ENCODE data around the gene BEX1.
A peak's percentile ranks its signal among the peaks of the same experiment; 100 is the strongest.
"Not testable (repeated sequence)": the region's sequence is repeated elsewhere in the genome, so short reads cannot be mapped to it uniquely, and the experiment has no call there.

BEX1 gene

DNA sequence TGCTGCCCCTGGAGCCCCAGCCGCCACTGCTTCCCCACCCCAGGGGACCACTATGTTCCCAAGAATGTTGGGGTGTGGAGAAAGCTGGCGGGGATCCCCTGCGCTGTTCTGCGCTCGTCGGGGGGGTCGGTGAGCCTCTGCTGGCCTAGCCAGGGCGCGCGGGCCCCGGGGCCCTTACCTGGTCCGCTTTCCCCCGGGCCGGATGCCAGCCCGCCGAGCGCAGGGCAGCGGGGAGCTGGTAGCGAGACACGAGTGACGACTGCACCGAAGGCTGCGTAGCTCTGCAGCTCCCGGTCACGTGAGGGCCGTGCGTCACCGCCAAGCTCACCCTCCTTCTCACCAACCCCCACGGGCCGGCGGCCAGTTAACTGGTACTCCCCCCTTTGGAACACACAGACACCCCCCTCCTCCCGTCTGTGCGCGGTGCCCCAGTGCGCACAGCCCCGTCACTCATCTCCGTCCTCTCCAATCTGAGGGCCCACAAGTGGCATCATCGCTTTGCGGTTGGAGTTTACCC lies at the start of gene BEX1:
TSS of gene BEX1 (minus strand) at position 254 of the 517 bp plus-strand sequence. CDS start 897 bp downstream, outside the sequence.
- peak within 1 kb of the TSS; percentile 54 for H3K4me3 ChIP-seq (ENCODE audit: low read depth, low read length)
- peak; percentile 67 for DNase-seq (ENCODE audit: low read depth)
- TF ChIP-seq, protein P1, sequence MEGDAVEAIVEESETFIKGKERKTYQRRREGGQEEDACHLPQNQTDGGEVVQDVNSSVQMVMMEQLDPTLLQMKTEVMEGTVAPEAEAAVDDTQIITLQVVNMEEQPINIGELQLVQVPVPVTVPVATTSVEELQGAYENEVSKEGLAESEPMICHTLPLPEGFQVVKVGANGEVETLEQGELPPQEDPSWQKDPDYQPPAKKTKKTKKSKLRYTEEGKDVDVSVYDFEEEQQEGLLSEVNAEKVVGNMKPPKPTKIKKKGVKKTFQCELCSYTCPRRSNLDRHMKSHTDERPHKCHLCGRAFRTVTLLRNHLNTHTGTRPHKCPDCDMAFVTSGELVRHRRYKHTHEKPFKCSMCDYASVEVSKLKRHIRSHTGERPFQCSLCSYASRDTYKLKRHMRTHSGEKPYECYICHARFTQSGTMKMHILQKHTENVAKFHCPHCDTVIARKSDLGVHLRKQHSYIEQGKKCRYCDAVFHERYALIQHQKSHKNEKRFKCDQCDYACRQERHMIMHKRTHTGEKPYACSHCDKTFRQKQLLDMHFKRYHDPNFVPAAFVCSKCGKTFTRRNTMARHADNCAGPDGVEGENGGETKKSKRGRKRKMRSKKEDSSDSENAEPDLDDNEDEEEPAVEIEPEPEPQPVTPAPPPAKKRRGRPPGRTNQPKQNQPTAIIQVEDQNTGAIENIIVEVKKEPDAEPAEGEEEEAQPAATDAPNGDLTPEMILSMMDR (conservative IDR thresholded peaks at IDR 0.05; ENCODE audit: low read depth, low read length): no peak

DNA sequence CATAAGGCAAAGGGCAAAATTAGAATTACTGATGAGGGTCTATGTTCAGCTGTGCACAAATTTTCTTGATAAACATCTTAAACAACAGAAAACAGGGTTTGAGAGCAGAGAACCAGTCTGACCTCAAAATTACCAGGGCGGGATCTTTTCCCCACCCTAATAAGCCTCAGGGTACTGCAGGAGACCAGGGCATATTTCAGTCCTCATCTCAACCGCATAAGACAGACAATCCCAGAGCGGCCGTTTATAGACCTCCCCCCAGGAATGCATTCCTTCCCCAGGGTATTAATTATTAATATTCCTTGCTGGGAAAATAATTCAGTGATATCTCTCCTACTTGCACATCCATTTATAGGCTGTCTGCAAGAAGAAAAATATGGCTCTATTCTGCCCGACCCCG lies 45.5 kb upstream of the BEX1 start:
- H3K4me3 ChIP-seq (ENCODE audit: low read depth, low read length); DNase-seq (ENCODE audit: low read depth): not testable (repeated sequence)

DNA sequence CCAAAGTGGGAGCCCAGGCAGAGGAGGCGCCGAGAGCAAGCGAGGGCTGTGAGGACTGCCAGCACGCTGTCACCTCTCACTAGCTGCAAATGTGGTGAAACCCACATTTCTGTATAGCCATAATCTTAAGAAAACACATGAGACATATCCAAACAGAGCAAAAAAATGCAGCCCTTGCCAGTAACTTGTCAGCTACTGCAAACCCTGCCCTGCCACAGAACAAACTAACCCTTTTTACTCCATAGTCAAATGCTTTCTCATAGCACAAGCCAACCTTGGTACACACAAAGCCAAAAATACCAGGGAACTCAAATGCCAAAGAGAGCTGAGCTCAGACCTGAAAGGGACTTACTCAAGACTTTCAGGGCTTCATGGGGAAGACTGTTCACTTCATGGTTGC lies 43.9 kb upstream of the BEX1 start:
- no peak overlapping the region for H3K4me3 ChIP-seq (ENCODE audit: low read depth, low read length)
- TF ChIP-seq, protein P1 (conservative IDR thresholded peaks at IDR 0.05; ENCODE audit: low read depth, low read length): no peak
- DNase-seq (ENCODE audit: low read depth): no peak

DNA sequence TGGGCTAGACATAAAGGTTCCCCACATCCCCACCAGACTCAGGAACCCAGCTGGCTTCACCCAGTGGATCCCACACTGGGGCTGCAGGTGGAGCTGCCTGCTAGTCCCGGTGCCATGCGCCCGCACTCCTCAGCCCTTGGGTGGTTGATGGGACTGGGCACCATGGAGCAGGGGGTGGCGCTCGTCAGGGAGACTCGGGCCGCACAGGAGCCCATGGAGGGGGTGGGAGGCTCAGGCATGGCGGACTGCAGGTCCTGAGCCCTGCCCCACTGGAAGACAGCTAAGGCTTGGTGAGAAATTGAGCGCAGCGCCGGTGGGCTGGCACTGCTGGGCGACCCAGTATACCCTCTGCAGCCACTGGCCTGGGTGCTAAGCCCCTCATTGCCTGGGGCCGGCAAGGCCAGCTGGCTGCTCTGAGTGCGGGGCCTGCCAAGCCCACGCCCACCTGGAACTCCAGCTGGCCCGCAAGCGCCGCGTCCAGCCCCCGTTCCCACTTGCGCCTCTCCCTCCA lies 43.3 kb upstream of the BEX1 start:
- not testable (repeated sequence) for H3K4me3 ChIP-seq (ENCODE audit: low read depth, low read length); DNase-seq (ENCODE audit: low read depth)

DNA sequence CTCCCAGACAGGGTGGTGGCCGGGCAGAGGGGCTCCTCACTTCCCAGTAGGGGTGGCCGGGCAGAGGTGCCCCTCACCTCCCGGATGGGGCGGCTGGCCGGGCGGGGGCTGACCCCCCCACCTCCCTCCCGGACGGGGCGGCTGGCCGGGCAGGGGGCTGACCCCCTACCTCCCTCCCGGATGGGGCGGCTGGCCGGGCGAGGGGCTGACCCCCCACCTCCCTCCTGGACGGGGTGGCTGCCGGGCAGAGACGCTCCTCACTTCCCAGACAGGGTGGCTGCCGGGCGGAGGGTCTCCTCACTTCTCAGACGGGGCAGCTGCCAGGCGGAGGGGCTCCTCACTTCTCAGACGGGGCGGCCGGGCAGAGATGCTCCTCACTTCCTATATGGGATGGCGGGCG lies 40.4 kb upstream of the BEX1 start:
- not testable (repeated sequence) for H3K4me3 ChIP-seq (ENCODE audit: low read depth, low read length); DNase-seq (ENCODE audit: low read depth)

DNA sequence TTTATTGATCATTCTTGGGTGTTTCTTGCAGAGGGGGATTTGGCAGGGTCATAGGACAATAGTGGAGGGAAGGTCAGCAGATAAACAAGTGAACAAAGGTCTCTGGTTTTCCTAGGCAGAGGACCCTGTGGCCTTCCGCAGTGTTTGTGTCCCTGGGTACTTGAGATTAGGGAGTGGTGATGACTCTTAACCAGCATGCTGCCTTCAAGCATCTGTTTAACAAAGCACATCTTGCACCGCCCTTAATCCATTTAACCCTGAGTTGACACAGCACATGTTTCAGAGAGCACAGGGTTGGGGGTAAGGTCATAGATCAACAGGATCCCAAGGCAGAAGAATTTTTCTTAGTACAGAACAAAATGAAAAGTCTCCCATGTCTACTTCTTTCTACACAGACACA lies 39.9 kb upstream of the BEX1 start:
- not testable (repeated sequence) for DNase-seq (ENCODE audit: low read depth); H3K4me3 ChIP-seq (ENCODE audit: low read depth, low read length)

DNA sequence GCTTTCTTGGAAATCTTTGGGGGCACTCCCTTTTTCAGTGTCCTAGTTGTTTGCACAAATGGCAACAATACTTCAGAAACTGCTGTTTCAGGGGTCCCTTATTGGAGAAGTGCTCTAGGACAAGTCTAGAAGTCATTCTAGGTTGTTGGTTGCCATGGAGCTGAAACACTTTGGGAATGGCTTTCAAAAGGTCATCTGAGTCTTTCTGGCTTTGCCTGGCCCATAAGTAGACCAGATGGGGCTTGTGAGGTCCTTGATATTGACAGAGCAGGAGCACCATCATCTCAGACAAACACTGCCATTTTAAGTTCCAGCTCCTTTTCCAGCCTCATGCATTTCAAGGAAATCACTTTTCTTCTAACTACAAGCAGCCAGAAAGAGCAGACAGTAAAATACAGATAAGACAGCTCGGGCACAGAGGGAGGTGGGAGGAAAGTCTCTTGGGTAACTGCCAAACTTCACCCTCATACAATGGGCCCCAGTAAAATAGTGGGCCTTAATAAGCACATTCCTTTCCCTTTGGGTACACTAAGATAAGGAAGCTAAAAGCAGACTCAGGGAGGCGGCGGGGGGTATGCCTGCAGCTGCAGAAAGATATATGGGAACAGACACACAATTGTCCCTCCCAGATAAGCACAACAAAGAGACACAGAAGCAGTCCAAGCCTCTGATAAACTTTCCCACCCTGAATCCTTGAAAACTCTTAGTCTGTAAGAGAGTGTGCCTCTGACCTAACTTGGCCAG lies 37.5 kb upstream of the BEX1 start:
- H3K4me3 ChIP-seq (ENCODE audit: low read depth, low read length): no peak overlapping the region
- TF ChIP-seq, protein P1 (conservative IDR thresholded peaks at IDR 0.05; ENCODE audit: low read depth, low read length): no peak
- peak; percentile 2 for DNase-seq (ENCODE audit: low read depth)

DNA sequence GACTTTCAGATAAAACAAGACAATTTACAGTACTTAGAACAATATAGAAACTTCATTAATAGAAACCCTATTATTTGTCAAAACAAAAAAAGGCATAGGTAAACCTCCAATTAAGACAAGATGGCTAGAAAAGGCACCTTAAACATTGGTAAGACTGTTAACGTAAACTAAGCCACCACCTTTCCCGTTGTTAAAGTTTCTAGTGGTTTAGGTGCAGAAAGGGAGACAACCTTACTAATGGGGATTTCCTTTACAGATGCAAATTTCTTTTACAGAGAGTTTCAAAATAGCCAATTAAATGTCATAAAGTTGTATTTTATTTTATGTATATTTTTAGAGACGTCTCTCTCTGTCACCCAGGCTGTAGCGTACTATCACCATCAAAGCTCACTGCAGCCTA lies 36.5 kb upstream of the BEX1 start:
- H3K4me3 ChIP-seq (ENCODE audit: low read depth, low read length): no peak overlapping the region
- DNase-seq (ENCODE audit: low read depth): no peak
- TF ChIP-seq, protein P1 (conservative IDR thresholded peaks at IDR 0.05; ENCODE audit: low read depth, low read length): no peak

DNA sequence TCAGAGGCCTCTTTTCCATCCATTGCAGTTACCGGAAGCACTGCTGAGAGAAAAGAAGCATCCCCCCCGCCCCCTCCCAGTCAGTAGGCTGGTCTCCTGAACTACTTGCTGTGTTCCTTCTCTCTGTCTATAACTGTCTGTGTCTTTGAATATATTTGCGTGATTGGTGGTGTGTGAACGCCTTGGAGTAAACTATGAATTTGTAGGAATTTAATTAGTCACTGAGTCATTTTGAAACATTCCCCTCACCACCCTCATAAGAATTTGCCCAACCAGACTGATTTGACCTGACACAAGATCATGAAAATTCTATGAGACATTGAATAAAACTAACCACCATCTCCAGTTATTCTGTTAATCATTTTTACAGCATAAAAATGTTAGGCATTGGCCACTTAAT lies 35.7 kb upstream of the BEX1 start:
- no peak overlapping the region for H3K4me3 ChIP-seq (ENCODE audit: low read depth, low read length)
- no peak for DNase-seq (ENCODE audit: low read depth)
- TF ChIP-seq, protein P1 (conservative IDR thresholded peaks at IDR 0.05; ENCODE audit: low read depth, low read length): no peak
